ENCODE data around the gene THADA. TPM values are rescaled to one million over a fixed set of nuclear protein-coding genes. Genes with fewer than 3 reads are reported as not detected.

The THADA gene
- polyA plus RNA-seq, 1 donor (not counting 4 experiments of a cell fraction or from before 2014, with no cell fraction given): 22.6 TPM

DNA sequence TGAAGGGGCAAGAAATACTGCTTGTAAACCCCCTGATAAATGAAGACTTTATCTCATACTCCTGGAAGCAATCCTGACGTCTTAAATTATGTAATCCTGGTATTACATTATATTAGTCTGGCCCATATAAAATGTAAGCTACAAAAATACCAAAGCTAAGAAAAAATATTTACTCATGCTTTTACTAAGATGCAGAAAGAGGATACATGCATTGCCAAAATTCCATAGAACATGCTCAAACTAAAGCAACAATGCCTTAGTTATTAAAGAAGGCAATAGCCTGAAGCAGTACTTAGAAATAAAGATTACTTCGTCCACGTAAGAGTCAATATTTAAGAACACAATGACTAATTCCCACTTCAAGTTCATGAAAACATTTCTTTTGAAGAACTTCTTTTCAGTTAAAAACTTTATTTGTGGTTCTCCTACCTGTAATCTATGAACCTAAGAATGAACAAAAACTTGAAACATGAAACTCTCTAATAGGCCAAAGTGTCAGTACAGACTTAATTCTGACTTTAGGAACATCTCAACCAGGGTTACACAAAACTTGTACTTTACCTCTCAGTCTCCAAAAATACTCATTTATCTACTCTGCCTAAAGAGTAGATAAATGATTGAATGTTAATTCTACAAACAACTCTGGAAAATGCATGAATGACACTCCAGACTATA lies 117.3 kb downstream of the THADA start:
- Histone ChIP-seq H4K20me1 (ENCODE audit: control insufficient read depth, extremely low read depth, insufficient read depth, low read length) (no peaks in the 10 kb centered on the region), H3K9me1 (ENCODE audit: control insufficient read depth, extremely low read depth, insufficient read depth, low read length) (no peaks in the 10 kb centered on the region), H3K9ac (ENCODE audit: control insufficient read depth, extremely low read depth, insufficient read depth, low read length) (no peak overlapping the region), H3K27ac (ENCODE audit: control insufficient read depth, insufficient read depth, low read length) (peak overlapping the region; percentile 32), H3K4me3 (ENCODE audit: control insufficient read depth in 2 of 3, extremely low read depth in 1 of 3, insufficient read depth in 2 of 3, low read depth in 1 of 3, low read length in 3 of 3) (no peak overlapping the region), H3K36me3 (ENCODE audit: control insufficient read depth in 2 of 2, extremely low read depth in 1 of 2, insufficient read depth in 2 of 2, low read length in 2 of 2) (no peaks in the 10 kb centered on the region), H3K4me1 (ENCODE audit: control insufficient read depth, extremely low read depth, insufficient read depth, low read length) (peaks cover 27% of the 10 kb centered on the region), H3K79me2 (ENCODE audit: control insufficient read depth, insufficient read depth, low read length) (no peaks in the 10 kb centered on the region), H2AFZ (ENCODE audit: control insufficient read depth, low read length) (no peak overlapping the region), H3K9me3 (ENCODE audit: control insufficient read depth, low read depth, low read length) (no peaks in the 10 kb centered on the region), H3K27me3 (ENCODE audit: control insufficient read depth, extremely low read depth, insufficient read depth, low read length) (no peaks in the 10 kb centered on the region), H3K4me2 (ENCODE audit: control insufficient read depth, extremely low read depth, insufficient read depth, low read depth, low read length) (peak overlapping the region; percentile 40)
- dilution Hi-C loops (cut with MboI; ENCODE audit: extremely low pct_ligation_motif_present, low sequenced_read_pairs): no loop called here
- DNase-seq (ENCODE audit: low read depth, low spot score) (no peak), FAIRE-seq (peak; percentile 20)
- TF ChIP-seq, protein P1, sequence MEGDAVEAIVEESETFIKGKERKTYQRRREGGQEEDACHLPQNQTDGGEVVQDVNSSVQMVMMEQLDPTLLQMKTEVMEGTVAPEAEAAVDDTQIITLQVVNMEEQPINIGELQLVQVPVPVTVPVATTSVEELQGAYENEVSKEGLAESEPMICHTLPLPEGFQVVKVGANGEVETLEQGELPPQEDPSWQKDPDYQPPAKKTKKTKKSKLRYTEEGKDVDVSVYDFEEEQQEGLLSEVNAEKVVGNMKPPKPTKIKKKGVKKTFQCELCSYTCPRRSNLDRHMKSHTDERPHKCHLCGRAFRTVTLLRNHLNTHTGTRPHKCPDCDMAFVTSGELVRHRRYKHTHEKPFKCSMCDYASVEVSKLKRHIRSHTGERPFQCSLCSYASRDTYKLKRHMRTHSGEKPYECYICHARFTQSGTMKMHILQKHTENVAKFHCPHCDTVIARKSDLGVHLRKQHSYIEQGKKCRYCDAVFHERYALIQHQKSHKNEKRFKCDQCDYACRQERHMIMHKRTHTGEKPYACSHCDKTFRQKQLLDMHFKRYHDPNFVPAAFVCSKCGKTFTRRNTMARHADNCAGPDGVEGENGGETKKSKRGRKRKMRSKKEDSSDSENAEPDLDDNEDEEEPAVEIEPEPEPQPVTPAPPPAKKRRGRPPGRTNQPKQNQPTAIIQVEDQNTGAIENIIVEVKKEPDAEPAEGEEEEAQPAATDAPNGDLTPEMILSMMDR (optimal IDR thresholded peaks at IDR 0.05 in 1 of 3, IDR thresholded peaks at IDR 0.05 in 1 of 3, conservative IDR thresholded peaks at IDR 0.05 in 1 of 3; ENCODE audit: extremely low read depth in 1 of 3, insufficient read depth in 2 of 3, low read length in 3 of 3): no peak
- no peak for TF ChIP-seq EZH2 (IDR thresholded peaks at IDR 0.05; ENCODE audit: low read length)

DNA sequence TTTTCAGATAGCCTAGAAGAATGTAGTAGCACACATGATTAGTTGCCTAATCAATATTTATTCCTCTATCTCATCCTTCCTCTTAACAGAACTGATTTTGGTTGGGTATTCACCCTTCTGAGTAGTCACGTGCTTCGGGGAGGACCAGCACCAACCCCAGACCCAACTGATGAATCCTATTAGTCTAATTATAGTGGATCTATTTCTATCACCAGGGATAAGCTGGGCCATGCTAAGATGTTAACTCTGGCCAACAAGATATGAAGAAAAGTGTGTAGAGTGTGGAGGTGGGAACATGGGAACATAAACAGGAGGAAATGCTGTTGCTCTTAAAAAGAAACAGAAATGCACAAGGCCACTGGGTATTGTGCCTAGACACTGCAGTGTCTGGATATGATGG lies 119.9 kb downstream of the THADA start:
- Histone ChIP-seq H3K4me2 (ENCODE audit: control insufficient read depth, extremely low read depth, insufficient read depth, low read depth, low read length) (no peak overlapping the region), H3K27ac (ENCODE audit: control insufficient read depth, insufficient read depth, low read length) (no peak overlapping the region), H3K9me1 (ENCODE audit: control insufficient read depth, extremely low read depth, insufficient read depth, low read length) (no peaks in the 10 kb centered on the region), H3K9me3 (ENCODE audit: control insufficient read depth, low read depth, low read length) (no peaks in the 10 kb centered on the region), H3K9ac (ENCODE audit: control insufficient read depth, extremely low read depth, insufficient read depth, low read length) (no peak overlapping the region), H3K36me3 (ENCODE audit: control insufficient read depth in 2 of 2, extremely low read depth in 1 of 2, insufficient read depth in 2 of 2, low read length in 2 of 2) (no peaks in the 10 kb centered on the region), H4K20me1 (ENCODE audit: control insufficient read depth, extremely low read depth, insufficient read depth, low read length) (no peaks in the 10 kb centered on the region), H3K27me3 (ENCODE audit: control insufficient read depth, extremely low read depth, insufficient read depth, low read length) (no peaks in the 10 kb centered on the region), H3K4me1 (ENCODE audit: control insufficient read depth, extremely low read depth, insufficient read depth, low read length) (peaks cover 24% of the 10 kb centered on the region), H3K79me2 (ENCODE audit: control insufficient read depth, insufficient read depth, low read length) (no peaks in the 10 kb centered on the region), H2AFZ (ENCODE audit: control insufficient read depth, low read length) (no peak overlapping the region), H3K4me3 (ENCODE audit: control insufficient read depth in 2 of 3, extremely low read depth in 1 of 3, insufficient read depth in 2 of 3, low read depth in 1 of 3, low read length in 3 of 3) (no peak overlapping the region)
- TF ChIP-seq EZH2 (IDR thresholded peaks at IDR 0.05; ENCODE audit: low read length): no peak
- TF ChIP-seq, protein P1 (optimal IDR thresholded peaks at IDR 0.05 in 1 of 3, IDR thresholded peaks at IDR 0.05 in 1 of 3, conservative IDR thresholded peaks at IDR 0.05 in 1 of 3; ENCODE audit: extremely low read depth in 1 of 3, insufficient read depth in 2 of 3, low read length in 3 of 3): no peak
- FAIRE-seq (no peak), DNase-seq (ENCODE audit: low read depth, low spot score) (no peak)
- dilution Hi-C loops (cut with MboI; ENCODE audit: extremely low pct_ligation_motif_present, low sequenced_read_pairs): no loop called here

Measured in keratinocyte (primary cell).